ENCODE data around the gene FMNL2. TPM values are rescaled to one million over a fixed set of nuclear protein-coding genes. Genes with fewer than 3 reads are reported as not detected.

The FMNL2 gene
- total RNA-seq, 1 experiment from 2014 or later: 1.7 TPM

- DNase-seq (ENCODE audit: low spot score): no peak
These were observed 91.1 kb downstream of the FMNL2 start for GRCh38 chr2:152425765-152426727.

GRCh38 chr2:152426801-152427200, 91.8 kb downstream of the FMNL2 start:
- no peak for DNase-seq (ENCODE audit: low spot score)

GRCh38 chr2:152427902-152428301, 92.9 kb downstream of the FMNL2 start:
- no peak for DNase-seq (ENCODE audit: low spot score)

- no peak for DNase-seq (ENCODE audit: low spot score)
These were observed 94.0 kb downstream of the FMNL2 start for GRCh38 chr2:152428800-152429582.

GRCh38 chr2:152430876-152431275, 95.9 kb downstream of the FMNL2 start:
- DNase-seq (ENCODE audit: low spot score): no peak

- DNase-seq (ENCODE audit: low spot score): no peak
These were observed 96.6 kb downstream of the FMNL2 start for GRCh38 chr2:152431370-152432098.

GRCh38 chr2:152432206-152432653, 97.3 kb downstream of the FMNL2 start:
- no peak for DNase-seq (ENCODE audit: low spot score)

GRCh38 chr2:152432765-152433164, 97.8 kb downstream of the FMNL2 start:
- no peak for DNase-seq (ENCODE audit: low spot score)

GRCh38 chr2:152433289-152433688, 98.3 kb downstream of the FMNL2 start:
- DNase-seq (ENCODE audit: low spot score): no peak

- DNase-seq (ENCODE audit: low spot score): no peak
These were observed 98.8 kb downstream of the FMNL2 start for GRCh38 chr2:152433791-152434190.

GRCh38 chr2:152434395-152435182, 99.6 kb downstream of the FMNL2 start:
- no peak for DNase-seq (ENCODE audit: low spot score)

- no peak for DNase-seq (ENCODE audit: low spot score)
These were observed 101.2 kb downstream of the FMNL2 start for GRCh38 chr2:152436148-152436547.

- DNase-seq (ENCODE audit: low spot score): no peak
These were observed 102.5 kb downstream of the FMNL2 start for GRCh38 chr2:152437276-152438108.

- no peak for DNase-seq (ENCODE audit: low spot score)
These were observed 105.1 kb downstream of the FMNL2 start for GRCh38 chr2:152440049-152440448.

- no peak for DNase-seq (ENCODE audit: low spot score)
These were observed 105.5 kb downstream of the FMNL2 start for GRCh38 chr2:152440460-152440859.

GRCh38 chr2:152441961-152442360, 107.0 kb downstream of the FMNL2 start:
- no peak for DNase-seq (ENCODE audit: low spot score)

GRCh38 chr2:152443771-152444170, 108.8 kb downstream of the FMNL2 start:
- DNase-seq (ENCODE audit: low spot score): no peak

- no peak for DNase-seq (ENCODE audit: low spot score)
These were observed 109.5 kb downstream of the FMNL2 start for GRCh38 chr2:152444448-152444847.

- no peak for DNase-seq (ENCODE audit: low spot score)
These were observed 110.4 kb downstream of the FMNL2 start for GRCh38 chr2:152445375-152445774.

GRCh38 chr2:152445791-152446201, 110.8 kb downstream of the FMNL2 start:
- no peak for DNase-seq (ENCODE audit: low spot score)

Data from HT-29 (cell line).